WERI-Rb-1 (cell line): ENCODE data around the gene PGM2L1.

Source experiments
- DNase-seq: peaks from one replicate; pipeline ENCODE4 v3.0.0-alpha.2; 2020
- H3K27ac ChIP-seq: fragments of 250-450 bp; sonication (Bioruptor Pico); 2 replicates; pipeline ENCODE4 v1.5.1; 2020; ENCODE audit warnings: mild to moderate bottlenecking, moderate library complexity
- H3K27me3 ChIP-seq: fragments of 250-450 bp; sonication (Bioruptor Pico); 2 replicates; pipeline ENCODE4 v1.5.1; 2021; ENCODE audit warnings: mild to moderate bottlenecking, low read depth, moderate library complexity; ENCODE audit not compliant: insufficient read depth, severe bottlenecking
- H3K36me3 ChIP-seq: fragments of 250-450 bp; sonication (Bioruptor Pico); 2 replicates; pipeline ENCODE4 v1.5.1; 2020; ENCODE audit warnings: mild to moderate bottlenecking, moderate library complexity
- H3K4me3 ChIP-seq: 2 replicates; pipeline ENCODE4 v1.5.1; 2011; ENCODE audit warnings: low read depth, mild to moderate bottlenecking, control low read depth, low read length
- H3K9me3 ChIP-seq: fragments of 250-450 bp; sonication (Bioruptor Pico); 2 replicates; pipeline ENCODE4 v1.5.1; 2021; ENCODE audit warnings: mild to moderate bottlenecking, moderate library complexity; ENCODE audit not compliant: severe bottlenecking
- TF ChIP-seq, protein P1 (sequence below): IDR thresholded peaks from 2 replicates; pipeline ENCODE4 v1.5.1; 2011; ENCODE audit warnings: low read depth, mild to moderate bottlenecking, control low read depth, inconsistent platforms, low read length

The PGM2L1 gene

DNA sequence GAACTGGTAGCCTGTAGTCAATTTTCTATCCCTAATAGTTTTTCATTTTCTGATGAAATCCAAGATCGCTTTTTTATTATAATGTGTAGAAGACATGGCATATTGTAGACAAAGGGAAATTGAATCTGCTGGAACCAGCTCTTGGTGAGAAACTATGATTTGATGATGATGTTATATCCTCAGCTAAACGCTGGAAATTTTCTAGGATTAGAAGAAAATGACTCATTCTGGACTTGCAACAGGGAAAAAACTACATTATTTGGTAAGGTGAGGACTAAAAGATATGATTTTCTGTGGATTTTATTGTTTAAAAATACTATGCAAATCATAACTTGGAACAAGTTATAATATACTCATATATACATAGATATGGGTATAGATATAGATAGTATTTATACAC, 14.1 kb upstream of the PGM2L1 start:
- TF ChIP-seq, protein P1, sequence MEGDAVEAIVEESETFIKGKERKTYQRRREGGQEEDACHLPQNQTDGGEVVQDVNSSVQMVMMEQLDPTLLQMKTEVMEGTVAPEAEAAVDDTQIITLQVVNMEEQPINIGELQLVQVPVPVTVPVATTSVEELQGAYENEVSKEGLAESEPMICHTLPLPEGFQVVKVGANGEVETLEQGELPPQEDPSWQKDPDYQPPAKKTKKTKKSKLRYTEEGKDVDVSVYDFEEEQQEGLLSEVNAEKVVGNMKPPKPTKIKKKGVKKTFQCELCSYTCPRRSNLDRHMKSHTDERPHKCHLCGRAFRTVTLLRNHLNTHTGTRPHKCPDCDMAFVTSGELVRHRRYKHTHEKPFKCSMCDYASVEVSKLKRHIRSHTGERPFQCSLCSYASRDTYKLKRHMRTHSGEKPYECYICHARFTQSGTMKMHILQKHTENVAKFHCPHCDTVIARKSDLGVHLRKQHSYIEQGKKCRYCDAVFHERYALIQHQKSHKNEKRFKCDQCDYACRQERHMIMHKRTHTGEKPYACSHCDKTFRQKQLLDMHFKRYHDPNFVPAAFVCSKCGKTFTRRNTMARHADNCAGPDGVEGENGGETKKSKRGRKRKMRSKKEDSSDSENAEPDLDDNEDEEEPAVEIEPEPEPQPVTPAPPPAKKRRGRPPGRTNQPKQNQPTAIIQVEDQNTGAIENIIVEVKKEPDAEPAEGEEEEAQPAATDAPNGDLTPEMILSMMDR = no peak
- no peaks in the 10 kb centered on the region for H3K36me3 ChIP-seq
- H3K4me3 ChIP-seq = no peak overlapping the region
- H3K27ac ChIP-seq = no peak overlapping the region
- H3K27me3 ChIP-seq = no peaks in the 10 kb centered on the region
- no peaks in the 10 kb centered on the region for H3K9me3 ChIP-seq
- DNase-seq = no peak

- DNase-seq = no peak
- Histone ChIP-seq H3K27me3 (no peaks in the 10 kb centered on the region), H3K36me3 (no peaks in the 10 kb centered on the region), H3K9me3 (no peaks in the 10 kb centered on the region), H3K4me3 (no peak overlapping the region), H3K27ac (no peak overlapping the region)
- TF ChIP-seq, protein P1 = no peak
Observed at GRCh38 chr11:74409633-74410032, 11.4 kb upstream of the PGM2L1 start.

DNA sequence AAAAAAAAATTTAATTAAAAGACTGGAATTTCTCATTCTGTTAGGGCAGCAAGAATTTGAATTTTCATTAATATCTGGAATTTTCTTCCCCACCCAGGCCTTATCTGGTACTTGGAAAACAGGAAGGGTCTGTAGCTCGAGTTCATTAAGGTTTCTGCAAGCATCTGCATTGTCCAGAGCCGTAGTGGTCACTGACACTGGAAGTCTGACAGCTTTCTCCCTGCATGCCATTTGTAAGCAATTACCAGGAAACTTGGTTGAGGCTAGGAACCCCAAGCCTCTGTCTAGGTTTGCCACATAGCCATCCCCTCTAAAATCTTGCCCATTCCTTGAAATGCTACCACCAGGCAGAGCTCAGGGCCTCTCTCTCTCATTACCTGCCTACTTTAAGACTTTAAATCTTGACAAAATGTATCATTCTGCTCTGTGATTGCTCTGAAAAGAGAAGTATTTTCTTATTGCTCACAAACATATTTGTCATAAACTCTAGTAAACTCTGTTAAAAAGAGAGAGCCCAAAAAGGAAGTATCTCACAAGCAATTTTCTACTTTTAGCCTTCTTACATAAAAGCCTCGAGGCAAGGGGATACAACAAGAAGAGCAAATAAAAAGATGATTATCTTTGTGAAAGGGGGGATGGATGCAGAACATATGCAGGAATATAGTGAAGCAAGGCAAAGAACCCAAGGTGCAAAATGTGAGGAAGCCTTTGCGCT, 5.5 kb upstream of the PGM2L1 start:
- Histone ChIP-seq H3K9me3 (no peaks in the 10 kb centered on the region), H3K27me3 (no peaks in the 10 kb centered on the region), H3K27ac (no peak overlapping the region), H3K36me3 (no peaks in the 10 kb centered on the region), H3K4me3 (no peak overlapping the region)
- no peak for DNase-seq
- TF ChIP-seq, protein P1 = no peak

DNA sequence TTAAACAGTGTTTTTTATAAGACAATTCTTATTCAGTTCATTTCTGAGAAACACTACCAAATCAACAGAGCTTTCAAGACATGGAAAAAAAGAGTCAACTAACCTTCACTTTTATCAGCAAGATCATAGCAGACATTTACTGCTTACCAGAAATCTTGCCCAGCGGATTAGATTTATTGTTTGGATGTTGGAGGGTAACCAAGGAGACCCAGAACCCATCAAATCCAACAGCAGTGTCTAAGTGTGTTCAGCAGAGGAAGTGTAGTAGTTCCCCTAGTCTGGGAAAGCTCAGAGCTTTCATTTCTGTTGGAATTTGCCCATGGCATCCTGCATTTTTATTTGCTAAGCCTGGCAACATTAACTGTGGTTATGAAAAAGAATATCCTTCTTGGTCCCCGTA, 2.4 kb upstream of the PGM2L1 start:
- H3K27me3 ChIP-seq = no peaks in the 10 kb centered on the region
- no peaks in the 10 kb centered on the region for H3K36me3 ChIP-seq
- no peak overlapping the region for H3K4me3 ChIP-seq
- TF ChIP-seq, protein P1 = no peak
- H3K27ac ChIP-seq = no peak overlapping the region
- H3K9me3 ChIP-seq = no peaks in the 10 kb centered on the region
- DNase-seq = no peak

DNA sequence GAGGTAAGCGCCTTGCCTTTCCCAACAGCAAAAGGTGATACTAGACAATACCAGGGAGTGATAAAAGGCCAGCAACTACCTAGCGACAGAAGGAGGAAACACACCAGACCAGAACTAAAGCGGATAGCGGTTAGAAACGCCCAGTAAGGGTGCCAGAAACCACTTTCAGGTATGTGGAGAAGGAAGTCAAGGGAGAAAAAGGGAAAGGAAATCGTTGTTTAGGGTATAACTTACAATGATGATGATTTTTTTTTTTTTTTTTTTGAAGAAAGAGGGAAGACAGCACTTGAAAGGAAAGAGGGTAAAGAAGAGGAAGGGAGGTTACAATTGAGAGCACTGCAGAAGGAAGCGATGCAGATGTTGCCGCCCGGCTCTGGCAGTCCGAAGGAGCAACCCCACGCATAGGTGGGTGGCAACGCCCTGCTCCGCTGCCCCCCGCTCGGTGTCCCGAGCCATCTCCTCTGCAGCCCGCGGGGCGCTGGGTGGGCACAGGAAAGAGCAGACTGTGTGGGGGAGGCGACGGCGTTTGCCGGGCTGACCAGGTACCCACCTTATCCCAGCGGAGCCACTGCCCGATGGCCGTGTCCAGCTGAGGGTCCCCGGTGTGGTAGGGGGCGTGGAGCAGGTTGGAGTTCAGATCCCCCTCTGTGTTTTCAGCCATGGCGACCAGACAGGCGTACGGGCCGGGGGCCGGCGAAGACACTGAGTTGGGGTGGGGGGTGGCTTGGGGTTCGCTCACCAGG, 561 bp downstream of the PGM2L1 start:
- Histone ChIP-seq H3K27me3 (no peaks in the 10 kb centered on the region), H3K27ac (peak overlapping the region; percentile 97), H3K4me3 (peak overlapping the region; percentile 96), H3K9me3 (no peaks in the 10 kb centered on the region), H3K36me3 (no peaks in the 10 kb centered on the region)
- DNase-seq = peak; percentile 30
- TF ChIP-seq, protein P1 = 0 out of 2 replicates have a peak, but pooled peaks have one; percentile 3
